GM10248 (cell line): ENCODE results near the gene GPAM.

Experiments used
- CTCF ChIA-PET: fragments of 300-600 bp; sonication (Branson Sonifier 250); formaldehyde crosslinking; extraction: SDS; loops from one replicate; lab custom pipeline; 2021; ENCODE audit warnings: antibody characterized with exemption; lab: Yijun Ruan, JAX
- POLR2A ChIA-PET: fragments of 350-650 bp; sonication (Branson Sonifier 250); formaldehyde crosslinking; extraction: SDS; loops from one replicate; lab custom pipeline; 2020; ENCODE audit warnings: antibody characterized with exemption; lab: Yijun Ruan, JAX
- DNase-seq: peaks from one replicate; pipeline ENCODE4 v3.0.0; 2012; ENCODE audit errors: extremely low spot score
- CTCF ChIP-seq: IDR thresholded peaks from 2 replicates; pipeline ENCODE4 v1.5.1; 2012; ENCODE audit warnings: mild to moderate bottlenecking, low read depth; ENCODE audit errors: extremely low read depth, missing control alignments, control extremely low read depth

The GPAM gene, protein sequence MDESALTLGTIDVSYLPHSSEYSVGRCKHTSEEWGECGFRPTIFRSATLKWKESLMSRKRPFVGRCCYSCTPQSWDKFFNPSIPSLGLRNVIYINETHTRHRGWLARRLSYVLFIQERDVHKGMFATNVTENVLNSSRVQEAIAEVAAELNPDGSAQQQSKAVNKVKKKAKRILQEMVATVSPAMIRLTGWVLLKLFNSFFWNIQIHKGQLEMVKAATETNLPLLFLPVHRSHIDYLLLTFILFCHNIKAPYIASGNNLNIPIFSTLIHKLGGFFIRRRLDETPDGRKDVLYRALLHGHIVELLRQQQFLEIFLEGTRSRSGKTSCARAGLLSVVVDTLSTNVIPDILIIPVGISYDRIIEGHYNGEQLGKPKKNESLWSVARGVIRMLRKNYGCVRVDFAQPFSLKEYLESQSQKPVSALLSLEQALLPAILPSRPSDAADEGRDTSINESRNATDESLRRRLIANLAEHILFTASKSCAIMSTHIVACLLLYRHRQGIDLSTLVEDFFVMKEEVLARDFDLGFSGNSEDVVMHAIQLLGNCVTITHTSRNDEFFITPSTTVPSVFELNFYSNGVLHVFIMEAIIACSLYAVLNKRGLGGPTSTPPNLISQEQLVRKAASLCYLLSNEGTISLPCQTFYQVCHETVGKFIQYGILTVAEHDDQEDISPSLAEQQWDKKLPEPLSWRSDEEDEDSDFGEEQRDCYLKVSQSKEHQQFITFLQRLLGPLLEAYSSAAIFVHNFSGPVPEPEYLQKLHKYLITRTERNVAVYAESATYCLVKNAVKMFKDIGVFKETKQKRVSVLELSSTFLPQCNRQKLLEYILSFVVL

DNA sequence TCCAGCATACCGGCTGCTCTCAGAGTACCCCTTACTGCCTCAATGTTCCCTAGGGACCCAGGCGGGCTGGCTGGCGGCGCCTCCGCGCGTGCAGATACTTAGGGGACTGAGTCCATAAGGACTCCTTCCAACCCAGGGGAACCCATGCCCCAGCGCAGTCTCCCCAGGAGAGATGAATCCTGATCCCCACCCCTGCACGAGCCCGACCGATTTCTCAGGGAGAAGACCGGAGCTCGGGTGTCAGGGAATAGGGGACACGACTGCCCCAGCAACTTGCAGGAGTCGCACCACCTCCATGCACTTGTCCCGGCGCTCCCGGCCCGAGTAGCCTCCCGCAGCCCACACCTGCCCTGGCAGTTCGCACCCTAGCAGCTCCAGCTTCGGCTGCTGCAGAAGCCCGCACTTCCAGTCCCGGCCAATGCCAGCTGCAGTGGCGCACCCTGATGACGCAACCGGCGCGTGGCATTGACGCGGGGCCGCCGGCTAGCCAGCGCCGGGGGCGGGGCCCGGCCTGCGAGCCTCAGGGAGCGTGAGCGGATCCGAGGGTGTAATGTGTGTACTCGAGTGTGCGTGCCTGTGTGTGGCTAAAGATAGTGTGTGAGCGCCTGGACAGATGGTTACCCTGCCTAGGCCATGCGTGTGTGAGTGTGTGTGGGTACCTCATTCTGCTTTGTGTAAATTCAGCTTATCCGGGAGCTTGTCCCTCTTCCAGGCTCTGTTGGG lies at the start of gene GPAM:
TSS of gene GPAM (minus strand) at position 437 of the 723 bp plus-strand sequence. CDS start 1,981 bp downstream, outside the sequence.
- peak; percentile 95 for DNase-seq
- ChIA-PET CTCF (interaction anchor here (0.6 to 5.3 kb wide), 10 partner anchors 13 to 253 kb away, joined by 3 to 40 read pairs (median 5); no protein-coding TSS in a partner anchor), POLR2A (no interaction called here)
- no peak for TF ChIP-seq CTCF

DNA sequence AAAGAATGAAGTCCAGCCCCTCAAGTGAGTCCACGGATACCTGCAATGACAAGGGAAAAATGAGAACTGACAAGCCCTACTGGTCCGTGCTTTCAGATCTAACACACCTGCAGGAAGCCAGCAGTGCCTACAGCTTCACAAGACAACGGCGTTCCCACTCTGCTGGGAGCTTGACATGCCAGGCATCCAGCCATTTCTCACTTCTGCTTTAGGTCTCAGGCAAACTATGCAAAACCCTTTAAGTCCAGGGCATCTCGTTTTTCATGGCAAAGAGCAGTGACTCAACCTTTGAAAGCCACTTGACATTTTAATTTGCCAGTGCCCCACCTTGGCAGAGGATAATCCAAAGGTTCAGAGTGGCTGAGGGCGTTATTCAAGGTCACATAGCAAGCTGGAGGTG lies 49.1 kb upstream of the GPAM start:
- DNase-seq, result no peak
- no peak for TF ChIP-seq CTCF
- POLR2A ChIA-PET, result no interaction called here
- CTCF ChIA-PET, result interaction anchor here (1.2 to 1.7 kb wide), 3 partner anchors 10 to 95 kb away, joined by 3 to 5 read pairs (median 3); no protein-coding TSS in a partner anchor

DNA sequence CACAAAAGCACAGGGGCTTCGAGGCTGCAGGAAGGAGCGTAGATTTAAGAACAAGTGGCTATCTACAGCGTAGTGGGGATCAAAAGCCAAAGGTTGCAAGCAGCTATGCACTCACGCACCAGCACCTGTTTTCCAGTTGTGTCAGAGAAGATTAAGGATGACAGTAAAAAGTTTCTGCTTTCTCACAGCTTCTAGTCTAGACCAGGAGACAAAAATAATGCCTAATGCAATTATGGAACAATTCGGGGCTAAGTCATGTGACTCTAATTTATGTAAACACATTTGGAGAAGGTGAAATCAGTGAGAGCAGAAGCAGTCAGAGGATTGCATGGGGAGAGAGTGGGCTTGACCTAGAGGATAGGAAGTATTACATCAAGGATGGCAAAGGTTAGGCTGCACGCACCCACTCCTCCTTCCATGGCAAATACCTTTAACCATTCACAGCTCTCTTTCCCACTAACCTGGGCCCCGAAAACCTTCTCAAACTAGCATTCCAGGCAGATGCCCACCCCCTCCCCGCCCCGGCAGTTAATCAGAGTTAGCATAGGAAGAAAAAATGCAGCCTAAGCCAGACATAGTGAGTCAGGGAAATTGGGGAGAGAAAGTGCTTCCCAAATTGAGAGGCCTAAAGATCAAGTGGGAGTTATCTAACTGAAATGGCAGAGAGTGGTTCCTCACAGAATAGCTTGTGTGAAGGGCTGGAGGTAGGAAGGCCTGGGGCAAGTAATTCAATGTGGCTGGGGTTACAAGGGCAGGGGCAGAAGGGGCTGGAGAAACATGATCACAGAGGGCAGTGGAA lies 48.2 kb upstream of the GPAM start:
- no peak for TF ChIP-seq CTCF
- ChIA-PET POLR2A (no interaction called here), CTCF (interaction anchor here (1.2 to 1.7 kb wide), 3 partner anchors 10 to 95 kb away, joined by 3 to 5 read pairs (median 3); no protein-coding TSS in a partner anchor)
- no peak for DNase-seq

DNA sequence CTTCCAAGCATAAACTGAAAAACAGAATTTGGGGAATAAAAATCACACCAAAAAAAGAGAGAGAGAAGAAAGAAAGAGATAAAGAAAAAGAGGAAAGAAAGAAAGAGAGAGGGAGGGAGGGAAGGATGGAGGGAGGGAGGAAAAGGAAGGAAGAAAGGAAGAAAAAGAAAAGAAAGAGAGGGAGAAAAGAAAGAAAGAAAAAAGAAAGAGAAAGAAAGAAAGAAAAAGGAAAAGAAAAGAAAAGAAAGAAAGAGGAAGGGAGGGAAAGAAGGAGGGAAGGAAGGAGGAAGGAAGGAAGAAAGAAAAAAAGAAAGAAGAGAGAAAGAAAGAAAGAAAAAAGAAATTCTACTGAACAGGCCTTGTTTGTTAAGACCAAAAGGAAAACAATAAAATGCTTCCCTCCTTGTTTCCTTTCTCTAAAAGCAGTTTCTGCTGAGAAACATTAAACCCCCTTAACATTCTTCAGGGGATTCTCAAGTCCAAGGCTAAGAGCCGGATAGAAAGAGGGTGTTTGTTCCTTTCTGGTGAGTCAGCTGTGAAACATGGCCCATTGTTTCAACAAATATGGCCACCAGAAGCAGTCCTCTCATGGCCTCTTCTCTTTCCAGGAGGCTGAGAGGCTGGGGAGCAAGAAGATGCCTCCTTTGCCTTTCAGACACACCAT lies 46.9 kb upstream of the GPAM start:
- DNase-seq, result no peak
- POLR2A ChIA-PET, result no interaction called here
- CTCF ChIA-PET, result no interaction called here
- no peak for TF ChIP-seq CTCF

- no peak for TF ChIP-seq CTCF
- no peak for DNase-seq
- ChIA-PET POLR2A (no interaction called here), CTCF (no interaction called here)
These were observed 46.3 kb upstream of the GPAM start for GRCh38 chr10:112229901-112230300.
